GM23338 (cell line): Measurements from ENCODE around the gene FAM76B. TPM values are rescaled to one million over a fixed set of nuclear protein-coding genes. Genes with fewer than 3 reads are reported as not detected.
A peak's percentile ranks its signal among the peaks of the same experiment; 100 is the strongest.

Experiments used
- ATAC-seq: fragments of 200-7000 bp; cut with Tn5 transposase; 3 replicates; pipeline ENCODE4 v1.9.1; 2020
- DNase-seq: peaks from one replicate; pipeline ENCODE4 v3.0.0-alpha.2; 2015; ENCODE audit warnings: low spot score
- H2AFZ ChIP-seq: fragments of 200-600 bp; sonication (generic); 2 replicates; pipeline ENCODE4 v1.8.0; 2016; ENCODE audit warnings: antibody characterized with exemption, mild to moderate bottlenecking, moderate library complexity
- H3F3A ChIP-seq: fragments of 200-600 bp; sonication (generic); replicated peaks from 2 replicates; pipeline ENCODE4 v1.8.0; 2017; ENCODE audit warnings: antibody characterized with exemption, mixed run types, low read depth
- H3K27ac ChIP-seq: fragments of 200-600 bp; sonication (generic); 2 replicates; pipeline ENCODE4 v1.6.1; 2016; ENCODE audit warnings: low read depth
- H3K27me3 ChIP-seq: fragments of 200-600 bp; sonication (generic); 2 replicates; pipeline ENCODE4 v1.8.0; 2016; ENCODE audit warnings: mild to moderate bottlenecking, mixed run types, moderate library complexity; ENCODE audit not compliant: insufficient read depth
- H3K36me3 ChIP-seq: fragments of 200-600 bp; sonication (generic); 2 replicates; pipeline ENCODE4 v1.8.0; 2016; ENCODE audit warnings: mild to moderate bottlenecking; ENCODE audit not compliant: insufficient read depth
- H3K4me1 ChIP-seq: fragments of 200-600 bp; sonication (generic); 2 replicates; pipeline ENCODE4 v1.8.0; 2016; ENCODE audit warnings: mild to moderate bottlenecking, moderate library complexity; ENCODE audit not compliant: insufficient read depth
- H3K4me2 ChIP-seq: fragments of 200-600 bp; sonication (generic); 2 replicates; pipeline ENCODE4 v1.7.1; 2017; ENCODE audit warnings: mixed run types
- H3K4me3 ChIP-seq: fragments of 200-600 bp; sonication (generic); 2 replicates; pipeline ENCODE4 v1.6.1; 2016; ENCODE audit warnings: mixed run types
- H3K79me2 ChIP-seq: fragments of 200-600 bp; sonication (generic); replicated peaks from 2 replicates; pipeline ENCODE4 v1.8.0; 2017; ENCODE audit warnings: mild to moderate bottlenecking; ENCODE audit not compliant: insufficient read depth
- H3K9me2 ChIP-seq: fragments of 200-600 bp; sonication (generic); 2 replicates; pipeline ENCODE4 v1.8.0; 2017; ENCODE audit not compliant: insufficient read depth
- H4K20me1 ChIP-seq: fragments of 200-600 bp; sonication (generic); replicated peaks from 2 replicates; pipeline ENCODE4 v1.8.0; 2017; ENCODE audit warnings: mild to moderate bottlenecking; ENCODE audit not compliant: insufficient read depth
- H3K27ac Mint-ChIP-seq: 2 replicates; pipeline ENCODE4 v1.8.0; 2020; ENCODE audit warnings: inconsistent platforms, mild to moderate bottlenecking, moderate library complexity, mixed read lengths
- H3K27me3 Mint-ChIP-seq: 3 replicates; pipeline ENCODE4 v1.8.0; 2022; ENCODE audit warnings: low read depth, mild to moderate bottlenecking, moderate library complexity, mixed read lengths, inconsistent platforms; ENCODE audit not compliant: insufficient read depth, poor library complexity
- H3K36me3 Mint-ChIP-seq: 3 replicates; pipeline ENCODE4 v1.8.0; 2021; ENCODE audit warnings: low read depth, mild to moderate bottlenecking, inconsistent platforms, moderate library complexity, mixed read lengths
- H3K4me1 Mint-ChIP-seq: 3 replicates; pipeline ENCODE4 v1.8.0; 2020; ENCODE audit warnings: mild to moderate bottlenecking, inconsistent platforms, mixed read lengths
- H3K4me3 Mint-ChIP-seq: 3 replicates; pipeline ENCODE4 v1.8.0; 2021; ENCODE audit warnings: moderate library complexity, mild to moderate bottlenecking, inconsistent platforms, mixed read lengths
- H3K9me3 Mint-ChIP-seq: 3 replicates; pipeline ENCODE4 v1.8.0; 2020; ENCODE audit warnings: moderate library complexity, mild to moderate bottlenecking, inconsistent platforms, mixed read lengths
- EZH2 ChIP-seq: fragments of 200-600 bp; sonication (generic); IDR thresholded peaks from one replicate; pipeline ENCODE4 v1.8.0; 2017; ENCODE audit warnings: antibody characterized with exemption, mild to moderate bottlenecking, low read depth; ENCODE audit not compliant: unreplicated experiment
- EZH2phosphoT487 ChIP-seq: fragments of 200-600 bp; sonication (generic); IDR thresholded peaks from one replicate; pipeline ENCODE4 v1.8.1; 2018; ENCODE audit warnings: antibody characterized with exemption; ENCODE audit not compliant: unreplicated experiment
- JUNB ChIP-seq: IDR thresholded peaks from one replicate; pipeline ENCODE4 v1.6.1; 2016; ENCODE audit warnings: antibody characterized with exemption; ENCODE audit not compliant: unreplicated experiment
- NANOG ChIP-seq: IDR thresholded peaks from 2 replicates; pipeline ENCODE4 v1.6.1; 2016; ENCODE audit warnings: antibody characterized with exemption, borderline replicate concordance
- STAT1 ChIP-seq: IDR thresholded peaks from one replicate; pipeline ENCODE4 v1.6.1; 2016; ENCODE audit warnings: antibody characterized with exemption; ENCODE audit not compliant: unreplicated experiment
- ZNF114 ChIP-seq: fragments of 250-450 bp; sonication (Bioruptor Pico); IDR thresholded peaks from 2 replicates; pipeline ENCODE4 v1.5.0; 2020; ENCODE audit warnings: mild to moderate bottlenecking, moderate library complexity
- ZNF331 ChIP-seq: fragments of 250-450 bp; sonication (Bioruptor Pico); IDR thresholded peaks from 2 replicates; pipeline ENCODE4 v1.5.0; 2020; ENCODE audit warnings: low read depth, mild to moderate bottlenecking, moderate library complexity
- polyA plus RNA-seq: library from polyadenylated mRNA; unstranded; fragments of >200 nt; fragmentation: Nextera tagmentation; extraction: Ambion mirVana; gene quantifications from 2 replicates; pipeline ENCODE4 v1.2.1, GENCODE V29; 2016
- total RNA-seq: library from RNA; depleted of rRNA; stranded (reverse); fragments of >200 nt; shearing (Covaris generic); gene quantifications from 2 replicates; pipeline ENCODE4 v1.2.3, GENCODE V29; 2014
- TF ChIP-seq, protein P1 (sequence below): fragments of 250-450 bp; sonication (Bioruptor Pico); IDR thresholded peaks from 2 replicates; pipeline ENCODE4 v1.5.0; 2020; ENCODE audit warnings: mild to moderate bottlenecking, moderate library complexity
- TF ChIP-seq, protein P2 (sequence below): IDR thresholded peaks from 2 replicates; pipeline ENCODE4 v1.6.1; 2016; ENCODE audit warnings: antibody characterized with exemption
- TF ChIP-seq, protein P3 (sequence below), 2 experiments: fragments of 200-600 bp in 1 of 2; sonication (generic) in 1 of 2; conservative IDR thresholded peaks; 2 replicates each; pipeline versions ENCODE4 v1.5.1 to v1.6.1; 2016 to 2017; ENCODE audit warnings: antibody characterized with exemption in 2 of 2, low read depth in 2 of 2, mild to moderate bottlenecking in 2 of 2, moderate library complexity in 1 of 2
- TF ChIP-seq, protein P4 (sequence below): IDR thresholded peaks from one replicate; pipeline ENCODE4 v1.6.1; 2018; ENCODE audit warnings: antibody characterized with exemption; ENCODE audit not compliant: unreplicated experiment

Gene FAM76B
- total and polyA plus RNA-seq, 2 experiments from 2014 or later = 21.1 to 37.9 TPM

DNA sequence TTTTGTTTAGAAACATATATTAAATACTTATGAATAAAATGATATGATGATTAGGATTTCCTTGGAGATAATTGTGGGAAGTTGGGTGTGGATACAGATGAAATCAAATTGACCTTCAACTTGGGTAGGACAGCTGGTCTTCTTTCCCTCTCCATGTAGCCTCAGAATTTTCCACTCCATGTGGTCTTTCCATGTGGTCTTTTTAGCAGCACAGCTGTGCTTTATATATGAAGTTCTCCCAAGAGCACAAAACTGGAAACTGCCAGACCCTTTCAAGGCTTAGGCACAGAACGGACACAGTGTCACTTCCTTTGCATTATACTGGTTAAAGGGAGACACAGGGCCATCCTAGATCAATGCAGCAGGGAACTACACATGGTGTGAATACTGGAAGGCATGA lies 28.6 kb downstream of the FAM76B start (continued):
- TF ChIP-seq, protein P1, sequence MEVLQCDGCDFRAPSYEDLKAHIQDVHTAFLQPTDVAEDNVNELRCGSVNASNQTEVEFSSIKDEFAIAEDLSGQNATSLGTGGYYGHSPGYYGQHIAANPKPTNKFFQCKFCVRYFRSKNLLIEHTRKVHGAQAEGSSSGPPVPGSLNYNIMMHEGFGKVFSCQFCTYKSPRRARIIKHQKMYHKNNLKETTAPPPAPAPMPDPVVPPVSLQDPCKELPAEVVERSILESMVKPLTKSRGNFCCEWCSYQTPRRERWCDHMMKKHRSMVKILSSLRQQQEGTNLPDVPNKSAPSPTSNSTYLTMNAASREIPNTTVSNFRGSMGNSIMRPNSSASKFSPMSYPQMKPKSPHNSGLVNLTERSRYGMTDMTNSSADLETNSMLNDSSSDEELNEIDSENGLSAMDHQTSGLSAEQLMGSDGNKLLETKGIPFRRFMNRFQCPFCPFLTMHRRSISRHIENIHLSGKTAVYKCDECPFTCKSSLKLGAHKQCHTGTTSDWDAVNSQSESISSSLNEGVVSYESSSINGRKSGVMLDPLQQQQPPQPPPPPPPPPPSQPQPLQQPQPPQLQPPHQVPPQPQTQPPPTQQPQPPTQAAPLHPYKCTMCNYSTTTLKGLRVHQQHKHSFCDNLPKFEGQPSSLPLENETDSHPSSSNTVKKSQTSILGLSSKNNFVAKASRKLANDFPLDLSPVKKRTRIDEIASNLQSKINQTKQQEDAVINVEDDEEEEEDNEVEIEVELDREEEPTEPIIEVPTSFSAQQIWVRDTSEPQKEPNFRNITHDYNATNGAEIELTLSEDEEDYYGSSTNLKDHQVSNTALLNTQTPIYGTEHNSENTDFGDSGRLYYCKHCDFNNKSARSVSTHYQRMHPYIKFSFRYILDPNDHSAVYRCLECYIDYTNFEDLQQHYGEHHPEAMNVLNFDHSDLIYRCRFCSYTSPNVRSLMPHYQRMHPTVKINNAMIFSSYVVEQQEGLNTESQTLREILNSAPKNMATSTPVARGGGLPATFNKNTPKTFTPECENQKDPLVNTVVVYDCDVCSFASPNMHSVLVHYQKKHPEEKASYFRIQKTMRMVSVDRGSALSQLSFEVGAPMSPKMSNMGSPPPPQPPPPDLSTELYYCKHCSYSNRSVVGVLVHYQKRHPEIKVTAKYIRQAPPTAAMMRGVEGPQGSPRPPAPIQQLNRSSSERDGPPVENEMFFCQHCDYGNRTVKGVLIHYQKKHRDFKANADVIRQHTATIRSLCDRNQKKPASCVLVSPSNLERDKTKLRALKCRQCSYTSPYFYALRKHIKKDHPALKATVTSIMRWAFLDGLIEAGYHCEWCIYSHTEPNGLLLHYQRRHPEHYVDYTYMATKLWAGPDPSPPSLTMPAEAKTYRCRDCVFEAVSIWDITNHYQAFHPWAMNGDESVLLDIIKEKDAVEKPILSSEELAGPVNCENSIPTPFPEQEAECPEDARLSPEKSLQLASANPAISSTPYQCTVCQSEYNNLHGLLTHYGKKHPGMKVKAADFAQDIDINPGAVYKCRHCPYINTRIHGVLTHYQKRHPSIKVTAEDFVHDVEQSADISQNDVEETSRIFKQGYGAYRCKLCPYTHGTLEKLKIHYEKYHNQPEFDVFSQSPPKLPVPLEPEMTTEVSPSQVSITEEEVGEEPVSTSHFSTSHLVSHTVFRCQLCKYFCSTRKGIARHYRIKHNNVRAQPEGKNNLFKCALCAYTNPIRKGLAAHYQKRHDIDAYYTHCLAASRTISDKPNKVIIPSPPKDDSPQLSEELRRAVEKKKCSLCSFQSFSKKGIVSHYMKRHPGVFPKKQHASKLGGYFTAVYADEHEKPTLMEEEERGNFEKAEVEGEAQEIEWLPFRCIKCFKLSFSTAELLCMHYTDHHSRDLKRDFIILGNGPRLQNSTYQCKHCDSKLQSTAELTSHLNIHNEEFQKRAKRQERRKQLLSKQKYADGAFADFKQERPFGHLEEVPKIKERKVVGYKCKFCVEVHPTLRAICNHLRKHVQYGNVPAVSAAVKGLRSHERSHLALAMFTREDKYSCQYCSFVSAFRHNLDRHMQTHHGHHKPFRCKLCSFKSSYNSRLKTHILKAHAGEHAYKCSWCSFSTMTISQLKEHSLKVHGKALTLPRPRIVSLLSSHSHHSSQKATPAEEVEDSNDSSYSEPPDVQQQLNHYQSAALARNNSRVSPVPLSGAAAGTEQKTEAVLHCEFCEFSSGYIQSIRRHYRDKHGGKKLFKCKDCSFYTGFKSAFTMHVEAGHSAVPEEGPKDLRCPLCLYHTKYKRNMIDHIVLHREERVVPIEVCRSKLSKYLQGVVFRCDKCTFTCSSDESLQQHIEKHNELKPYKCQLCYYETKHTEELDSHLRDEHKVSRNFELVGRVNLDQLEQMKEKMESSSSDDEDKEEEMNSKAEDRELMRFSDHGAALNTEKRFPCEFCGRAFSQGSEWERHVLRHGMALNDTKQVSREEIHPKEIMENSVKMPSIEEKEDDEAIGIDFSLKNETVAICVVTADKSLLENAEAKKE (CRISPR knock-in tag) = no peak
- no peak for TF ChIP-seq NANOG
- no peak for TF ChIP-seq EZH2phosphoT487
- TF ChIP-seq, protein P2, sequence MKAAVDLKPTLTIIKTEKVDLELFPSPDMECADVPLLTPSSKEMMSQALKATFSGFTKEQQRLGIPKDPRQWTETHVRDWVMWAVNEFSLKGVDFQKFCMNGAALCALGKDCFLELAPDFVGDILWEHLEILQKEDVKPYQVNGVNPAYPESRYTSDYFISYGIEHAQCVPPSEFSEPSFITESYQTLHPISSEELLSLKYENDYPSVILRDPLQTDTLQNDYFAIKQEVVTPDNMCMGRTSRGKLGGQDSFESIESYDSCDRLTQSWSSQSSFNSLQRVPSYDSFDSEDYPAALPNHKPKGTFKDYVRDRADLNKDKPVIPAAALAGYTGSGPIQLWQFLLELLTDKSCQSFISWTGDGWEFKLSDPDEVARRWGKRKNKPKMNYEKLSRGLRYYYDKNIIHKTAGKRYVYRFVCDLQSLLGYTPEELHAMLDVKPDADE = no peak
- no peak for TF ChIP-seq ZNF331 (CRISPR knock-in tag)

DNA sequence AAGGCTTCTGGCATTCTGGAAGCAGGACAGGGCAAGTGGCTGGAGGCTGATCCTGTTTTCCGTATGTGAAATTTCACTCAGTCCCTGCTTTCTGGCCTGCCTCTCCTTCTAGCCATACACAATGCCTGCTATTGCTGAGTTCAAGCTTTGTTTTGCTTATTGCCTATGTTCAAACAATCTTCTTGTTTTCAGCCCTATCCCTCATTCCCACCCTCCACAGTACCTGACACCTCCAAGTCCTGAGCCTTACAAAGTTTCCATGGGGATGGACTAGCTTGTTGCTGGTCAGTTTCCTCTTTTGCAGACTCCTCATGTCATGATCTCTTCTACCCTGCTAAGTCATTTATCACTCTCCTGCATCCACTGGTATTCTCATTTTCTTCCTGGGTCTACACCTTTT lies 38.1 kb downstream of the FAM76B start:
- Histone ChIP-seq H3K9me2 (0 out of 2 replicates have a peak, but pooled peaks cover 5% of the 10 kb centered on the region), H3K36me3 (no peaks in the 10 kb centered on the region), H3K27ac (no peak overlapping the region), H3K4me3 (no peak overlapping the region), H3K79me2 (no peaks in the 10 kb centered on the region), H2AFZ (peak overlapping the region; percentile 80), H3F3A (no peaks in the 10 kb centered on the region), H4K20me1 (no peaks in the 10 kb centered on the region), H3K4me1 (no peaks in the 10 kb centered on the region), H3K4me2 (no peak overlapping the region), H3K27me3 (no peaks in the 10 kb centered on the region)
- DNase-seq (no peak), ATAC-seq (no peak)
- Mint-ChIP-seq H3K36me3 (no peaks in the 10 kb centered on the region), H3K4me3 (no peak overlapping the region), H3K9me3 (no peaks in the 10 kb centered on the region), H3K4me1 (no peaks in the 10 kb centered on the region), H3K27me3 (peaks cover 1% of the 10 kb centered on the region), H3K27ac (no peak overlapping the region)
- TF ChIP-seq, protein P3, sequence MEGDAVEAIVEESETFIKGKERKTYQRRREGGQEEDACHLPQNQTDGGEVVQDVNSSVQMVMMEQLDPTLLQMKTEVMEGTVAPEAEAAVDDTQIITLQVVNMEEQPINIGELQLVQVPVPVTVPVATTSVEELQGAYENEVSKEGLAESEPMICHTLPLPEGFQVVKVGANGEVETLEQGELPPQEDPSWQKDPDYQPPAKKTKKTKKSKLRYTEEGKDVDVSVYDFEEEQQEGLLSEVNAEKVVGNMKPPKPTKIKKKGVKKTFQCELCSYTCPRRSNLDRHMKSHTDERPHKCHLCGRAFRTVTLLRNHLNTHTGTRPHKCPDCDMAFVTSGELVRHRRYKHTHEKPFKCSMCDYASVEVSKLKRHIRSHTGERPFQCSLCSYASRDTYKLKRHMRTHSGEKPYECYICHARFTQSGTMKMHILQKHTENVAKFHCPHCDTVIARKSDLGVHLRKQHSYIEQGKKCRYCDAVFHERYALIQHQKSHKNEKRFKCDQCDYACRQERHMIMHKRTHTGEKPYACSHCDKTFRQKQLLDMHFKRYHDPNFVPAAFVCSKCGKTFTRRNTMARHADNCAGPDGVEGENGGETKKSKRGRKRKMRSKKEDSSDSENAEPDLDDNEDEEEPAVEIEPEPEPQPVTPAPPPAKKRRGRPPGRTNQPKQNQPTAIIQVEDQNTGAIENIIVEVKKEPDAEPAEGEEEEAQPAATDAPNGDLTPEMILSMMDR (conservative IDR thresholded peaks at IDR 0.05; ENCODE audit: low read depth in 2 of 2) = no peak
- TF ChIP-seq EZH2phosphoT487 (no peak), NANOG (no peak), ZNF114 (CRISPR knock-in tag) (no peak), EZH2 (no peak), JUNB (no peak), STAT1 (no peak)
- TF ChIP-seq, protein P2 = no peak
- TF ChIP-seq, protein P4, sequence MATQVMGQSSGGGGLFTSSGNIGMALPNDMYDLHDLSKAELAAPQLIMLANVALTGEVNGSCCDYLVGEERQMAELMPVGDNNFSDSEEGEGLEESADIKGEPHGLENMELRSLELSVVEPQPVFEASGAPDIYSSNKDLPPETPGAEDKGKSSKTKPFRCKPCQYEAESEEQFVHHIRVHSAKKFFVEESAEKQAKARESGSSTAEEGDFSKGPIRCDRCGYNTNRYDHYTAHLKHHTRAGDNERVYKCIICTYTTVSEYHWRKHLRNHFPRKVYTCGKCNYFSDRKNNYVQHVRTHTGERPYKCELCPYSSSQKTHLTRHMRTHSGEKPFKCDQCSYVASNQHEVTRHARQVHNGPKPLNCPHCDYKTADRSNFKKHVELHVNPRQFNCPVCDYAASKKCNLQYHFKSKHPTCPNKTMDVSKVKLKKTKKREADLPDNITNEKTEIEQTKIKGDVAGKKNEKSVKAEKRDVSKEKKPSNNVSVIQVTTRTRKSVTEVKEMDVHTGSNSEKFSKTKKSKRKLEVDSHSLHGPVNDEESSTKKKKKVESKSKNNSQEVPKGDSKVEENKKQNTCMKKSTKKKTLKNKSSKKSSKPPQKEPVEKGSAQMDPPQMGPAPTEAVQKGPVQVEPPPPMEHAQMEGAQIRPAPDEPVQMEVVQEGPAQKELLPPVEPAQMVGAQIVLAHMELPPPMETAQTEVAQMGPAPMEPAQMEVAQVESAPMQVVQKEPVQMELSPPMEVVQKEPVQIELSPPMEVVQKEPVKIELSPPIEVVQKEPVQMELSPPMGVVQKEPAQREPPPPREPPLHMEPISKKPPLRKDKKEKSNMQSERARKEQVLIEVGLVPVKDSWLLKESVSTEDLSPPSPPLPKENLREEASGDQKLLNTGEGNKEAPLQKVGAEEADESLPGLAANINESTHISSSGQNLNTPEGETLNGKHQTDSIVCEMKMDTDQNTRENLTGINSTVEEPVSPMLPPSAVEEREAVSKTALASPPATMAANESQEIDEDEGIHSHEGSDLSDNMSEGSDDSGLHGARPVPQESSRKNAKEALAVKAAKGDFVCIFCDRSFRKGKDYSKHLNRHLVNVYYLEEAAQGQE = no peak
